K562 (cell line): Measurements from ENCODE around the gene CPLX1. TPM values are rescaled to one million over a fixed set of nuclear protein-coding genes. Genes with fewer than 3 reads are reported as not detected.
A peak's percentile ranks its signal among the peaks of the same experiment; 100 is the strongest.

Experiments
- ATAC-seq: fragments of 200-7000 bp; cut with Tn5 transposase; 3 replicates; pipeline ENCODE4 v1.9.1; 2020; ENCODE audit warnings: moderate library complexity
- BruUV-seq: library from RNA; stranded (reverse); fragments of 400-500 nt; replicated peaks from 2 replicates; lab custom pipeline; 2021; lab: Mats Ljungman, UMichigan
- CTCF ChIA-PET: fragments of 300-600 bp; formaldehyde crosslinking; extraction: SDS; loops from one replicate; lab custom pipeline; 2021; ENCODE audit warnings: low intra/inter-chr PET ratio; lab: Yijun Ruan, JAX
- POLR2A ChIA-PET: fragments of 300-600, 350-650 bp; sonication (Branson Sonifier 250); formaldehyde crosslinking; extraction: SDS; loops from one replicate; lab custom pipeline; 2021; ENCODE audit warnings: antibody characterized with exemption, inconsistent platforms; lab: Yijun Ruan, JAX
- DNase-seq, 4 experiments: peaks; one replicate each; pipeline versions ENCODE4 v3.0.0 to v3.0.0-alpha.2; 2011 to 2018; ENCODE audit warnings: low spot score in 3 of 4, mixed read lengths in 3 of 4; ENCODE audit errors: extremely low read depth in 1 of 4
- FAIRE-seq: peaks from 2 replicates; lab custom pipeline; 2011; peaks lifted over from hg19 to GRCh38; lab: Jason Lieb, UNC
- H2AFZ ChIP-seq: 2 replicates; pipeline ENCODE4 v1.6.0; 2011; ENCODE audit warnings: low read depth, low read length, control low read depth, inconsistent platforms
- H3K27ac ChIP-seq: fragments of 200-600 bp; 3 replicates; pipeline ENCODE4 v1.8.0; 2011; ENCODE audit warnings: low read depth, mild to moderate bottlenecking, control low read depth, inconsistent platforms, low read length, moderate library complexity, mixed read lengths; ENCODE audit errors: extremely low read depth
- H3K27me3 ChIP-seq, 2 experiments: fragments of 300-600 bp in 1 of 2; 2 replicates in 1 of 2; 3 replicates in 1 of 2; pipeline versions ENCODE4 v1.6.0 to v1.8.0; 2011; ENCODE audit warnings: inconsistent platforms in 2 of 2, low read length in 2 of 2, mild to moderate bottlenecking in 1 of 2, mixed read lengths in 1 of 2, moderate library complexity in 1 of 2; ENCODE audit not compliant: control insufficient read depth in 2 of 2, insufficient read depth in 2 of 2
- H3K36me3 ChIP-seq: fragments of 300-600 bp; 3 replicates; pipeline ENCODE4 v1.8.0; 2011; ENCODE audit warnings: mild to moderate bottlenecking, low read length, inconsistent platforms; ENCODE audit not compliant: control insufficient read depth, insufficient read depth
- H3K4me1 ChIP-seq, 2 experiments: fragments of 200-600 bp in 1 of 2; replicated peaks in 1 of 2; 2 replicates in 1 of 2; 3 replicates in 1 of 2; pipeline versions ENCODE4 v1.5.1 to v1.8.0; 2011; ENCODE audit warnings: inconsistent platforms in 2 of 2, low read length in 2 of 2, mild to moderate bottlenecking in 1 of 2, mixed read lengths in 1 of 2, moderate library complexity in 1 of 2; ENCODE audit not compliant: control insufficient read depth in 2 of 2, insufficient read depth in 2 of 2
- H3K4me2 ChIP-seq: 2 replicates; pipeline ENCODE4 v1.6.1; 2011; ENCODE audit warnings: low read length, control low read depth, inconsistent platforms, mixed read lengths; ENCODE audit not compliant: insufficient read depth
- H3K4me3 ChIP-seq: fragments of 200-600 bp; sonication (generic), shearing (Covaris generic); 2 replicates; pipeline ENCODE4 v1.5.1; 2016; ENCODE audit warnings: control low read depth, inconsistent platforms
- H3K79me2 ChIP-seq: fragments of 200-600 bp; 3 replicates; pipeline ENCODE4 v1.8.0; 2011; ENCODE audit warnings: low read length, inconsistent platforms; ENCODE audit not compliant: control insufficient read depth, insufficient read depth
- H3K9ac ChIP-seq, 2 experiments: 2 replicates each; pipeline versions ENCODE4 v1.6.0 to v1.6.1; 2011; ENCODE audit warnings: low read depth in 2 of 2, low read length in 2 of 2, control low read depth in 1 of 2, inconsistent platforms in 1 of 2, mild to moderate bottlenecking in 1 of 2, mixed read lengths in 1 of 2; ENCODE audit not compliant: insufficient read depth in 1 of 2
- H3K9me1 ChIP-seq: one replicate; pipeline ENCODE4 v1.6.0; 2011; ENCODE audit warnings: inconsistent platforms, mild to moderate bottlenecking, low read length, moderate library complexity; ENCODE audit not compliant: control insufficient read depth, insufficient read depth
- H3K9me3 ChIP-seq: replicated peaks from 2 replicates; pipeline ENCODE4 v1.5.1; 2011; ENCODE audit warnings: low read depth, low read length, inconsistent platforms; ENCODE audit not compliant: control insufficient read depth, insufficient read depth
- H4K20me1 ChIP-seq: replicated peaks from 2 replicates; pipeline ENCODE4 v1.6.1; 2011; ENCODE audit warnings: low read length, inconsistent platforms, mixed read lengths; ENCODE audit not compliant: control insufficient read depth, insufficient read depth
- CCNT2 ChIP-seq: IDR thresholded peaks from 2 replicates; pipeline ENCODE4 v1.6.1; 2011; ENCODE audit warnings: borderline replicate concordance, low read depth, mild to moderate bottlenecking, moderate library complexity, mixed read lengths, low read length; ENCODE audit not compliant: insufficient read length; ENCODE audit errors: extremely low read depth
- FIP1L1 ChIP-seq: fragments of 200-400 bp; formaldehyde crosslinking; IDR thresholded peaks from 2 replicates; pipeline ENCODE4 v1.6.1; 2018; ENCODE audit warnings: mild to moderate bottlenecking, low read depth, low read length; ENCODE audit not compliant: poor library complexity, severe bottlenecking
- HDAC2 ChIP-seq: fragments of 450-650 bp; IDR thresholded peaks from 2 replicates; pipeline ENCODE4 v1.6.1; 2016; ENCODE audit warnings: mild to moderate bottlenecking
- HIVEP1 ChIP-seq: fragments of 250-450 bp; sonication (Bioruptor Pico); IDR thresholded peaks from 2 replicates; pipeline ENCODE4 v1.4.0; 2020; ENCODE audit warnings: mild to moderate bottlenecking
- HMG20B ChIP-seq: fragments of 250-450 bp; sonication (Bioruptor Pico); IDR thresholded peaks from 2 replicates; pipeline ENCODE4 v1.5.0; 2021; ENCODE audit warnings: mild to moderate bottlenecking
- HOXB6 ChIP-seq: fragments of 250-450 bp; sonication (Bioruptor Pico); IDR thresholded peaks from 2 replicates; pipeline ENCODE4 v1.5.1; 2022; ENCODE audit warnings: mild to moderate bottlenecking, borderline replicate concordance
- MTF1 ChIP-seq: fragments of 250-450 bp; sonication (Bioruptor Pico); IDR thresholded peaks from 2 replicates; pipeline ENCODE4 v1.9.0; 2021; ENCODE audit warnings: moderate library complexity, mild to moderate bottlenecking, inconsistent platforms, borderline replicate concordance
- POLR2G ChIP-seq: fragments of 200-400 bp; formaldehyde crosslinking; IDR thresholded peaks from 2 replicates; pipeline ENCODE4 v1.6.1; 2017; ENCODE audit warnings: low read depth, mild to moderate bottlenecking, antibody characterized with exemption, low read length, moderate library complexity
- RB1 ChIP-seq: fragments of 450-650 bp; IDR thresholded peaks from 2 replicates; pipeline ENCODE4 v1.6.1; 2017; ENCODE audit warnings: low read depth, mild to moderate bottlenecking
- STAG1 ChIP-seq: sonication (generic); formaldehyde crosslinking; IDR thresholded peaks from 2 replicates; pipeline ENCODE4 v1.5.0; 2020; ENCODE audit warnings: missing genetic modification reagents, borderline replicate concordance
- TBL1XR1 ChIP-seq, 2 experiments: IDR thresholded peaks; 2 replicates each; pipeline ENCODE4 v1.6.1; 2012; ENCODE audit warnings: improper control_type of control experiment in 2 of 2, low read length in 2 of 2, mild to moderate bottlenecking in 1 of 2
- ZBED1 ChIP-seq: IDR thresholded peaks from 2 replicates; pipeline ENCODE4 v1.6.1; 2014
- ZNF197 ChIP-seq: fragments of 200-800 bp; sonication (Bioruptor generic); IDR thresholded peaks from 2 replicates; pipeline ENCODE4 v1.6.1; 2016; ENCODE audit warnings: low read depth, missing genetic modification characterization, missing compliant biosample characterization
- ZNF239 ChIP-seq: fragments of 250-450 bp; sonication (Bioruptor Pico); IDR thresholded peaks from 2 replicates; pipeline ENCODE4 v1.4.0; 2020; ENCODE audit warnings: mild to moderate bottlenecking
- WGBS: fragments of 100-300 bp; shearing (Covaris generic); methylation state at CpG from one replicate; pipeline ENCODE4 v1.1.6; 2016; ENCODE audit warnings: low coverage, mixed read lengths; ENCODE audit not compliant: insufficient coverage; ENCODE audit errors: missing lambda C conversion rate; 5-methylcytosine and 5-hydroxymethylcytosine counted together
- in situ Hi-C: fragments of 300-500 bp; cut with MboI; formaldehyde crosslinking; loops from 4 replicates; pipeline ENCODE4 v1.15.0; 2018; ENCODE audit warnings: inconsistent platforms, mixed read lengths
- intact Hi-C: fragments of 100-400 bp; cut with micrococcal nuclease; formaldehyde crosslinking; loops from 2 replicates; pipeline ENCODE4 v1.14.2; 2022
- polyA plus RNA-seq, 8 experiments: library from polyadenylated mRNA; depleted of rRNA in 4 of 8; stranded (reverse) in 5 of 8; unstranded in 3 of 8; fragments of >200 nt; fragmentation: Nextera tagmentation in 2 of 8; fragmentation: Illumina TruSeq in 1 of 8; extraction: Ambion mirVana in 2 of 8; extraction: Trizol in 1 of 8; gene quantifications; 2 replicates each; pipeline versions ENCODE4 v1.2.1 to v1.2.3, GENCODE V29; 2011 to 2014; ENCODE audit warnings: inconsistent platforms in 1 of 8, missing spikeins in 1 of 8
- total RNA-seq, 7 experiments: library from RNA; depleted of rRNA in 6 of 7; stranded (reverse); fragments of >200 nt in 6 of 7; fragmentation: Illumina TruSeq in 2 of 7; extraction: Trizol in 2 of 7; gene quantifications; 2 replicates each; pipeline versions ENCODE4 v1.2.1 to v1.2.3, GENCODE V29; 2011 to 2021; ENCODE audit warnings: low replicate concordance in 1 of 7
- TF ChIP-seq, protein P1 (sequence below): sonication (generic); formaldehyde crosslinking; IDR thresholded peaks from 2 replicates; pipeline ENCODE4 v1.8.1; 2023; ENCODE audit warnings: mild to moderate bottlenecking, missing genetic modification reagents
- TF ChIP-seq, protein P2 (sequence below), 3 experiments: IDR thresholded peaks in 2 of 3; conservative IDR thresholded peaks in 1 of 3; 2 replicates each; pipeline ENCODE4 v1.5.1; 2011 to 2012; ENCODE audit warnings: low read length in 3 of 3, mild to moderate bottlenecking in 3 of 3, control low read depth in 2 of 3, improper control_type of control experiment in 1 of 3, inconsistent platforms in 1 of 3, low read depth in 1 of 3, mixed read lengths in 1 of 3, moderate library complexity in 1 of 3; ENCODE audit not compliant: insufficient read depth in 2 of 3
- TF ChIP-seq, protein P3 (sequence below), 2 experiments: fragments of 450-650 bp; IDR thresholded peaks; 2 replicates each; pipeline ENCODE4 v1.6.1; 2016

The CPLX1 gene
- total and polyA plus RNA-seq, 9 of the 15 experiments (the other 6 are each of a cell fraction or from before 2014, with no cell fraction given) = 0.03 to 3.3 (median 0.17) TPM; not detected in 2

DNA sequence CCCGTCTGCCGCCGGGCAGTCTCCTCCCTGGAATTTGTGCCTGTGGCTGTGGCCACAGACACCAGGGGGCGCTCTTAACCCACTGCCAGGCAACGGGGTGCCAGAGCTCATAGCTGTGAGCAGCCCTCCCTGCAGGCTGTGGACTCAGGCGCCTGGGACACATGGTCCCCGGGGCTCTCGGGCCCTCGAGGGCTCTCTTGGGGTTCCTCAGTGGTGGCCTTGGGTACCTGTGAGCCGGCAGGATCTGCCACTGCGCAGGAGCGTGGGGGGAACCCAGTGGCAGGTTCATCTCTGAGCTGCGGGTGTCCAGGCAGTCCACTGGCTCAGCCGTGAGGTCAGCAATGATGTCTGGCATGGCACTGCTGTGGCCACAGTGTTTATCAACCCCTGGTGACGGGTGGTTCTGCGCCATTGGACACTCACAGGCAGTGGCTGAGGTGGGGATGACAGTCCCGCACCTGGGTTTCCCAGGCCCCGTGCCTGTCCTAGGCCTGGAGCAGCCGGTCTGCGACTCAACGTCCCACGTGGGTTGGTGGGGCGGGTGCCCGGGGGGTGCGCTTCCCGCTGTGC is 83.1 kb downstream of the CPLX1 start:
- peaks cover 3% of the 10 kb centered on the region; the same call in 1 of the 2 replicates for H4K20me1 ChIP-seq
- no peaks in the 10 kb centered on the region for H3K9me1 ChIP-seq
- H3K4me1 ChIP-seq = peaks cover 0 to 25% of the 10 kb centered on the region in 2 experiments; a peak in 2 of 5 replicates
- in situ Hi-C loops = no loop called here
- peaks cover 40% of the 10 kb centered on the region; the same call in 2 of the 3 replicates for H3K36me3 ChIP-seq
- H3K27ac ChIP-seq = no peak overlapping the region
- H3K9ac ChIP-seq = no peak overlapping the region
- peak; percentile 75 to 77 (median 76) for DNase-seq
- no peak overlapping the region for H2AFZ ChIP-seq
- H3K79me2 ChIP-seq = no peaks in the 10 kb centered on the region; the same call in 2 of the 3 replicates
- WGBS = 73% methylated on average over 23 of the region's 26 CpGs
- no peaks in the 10 kb centered on the region for H3K27me3 ChIP-seq
- intact Hi-C loops = loop anchor here (5.0 kb wide), 1 partner anchor 244 kb away; the partner anchor contains the start of gene IDUA
- no peaks in the 10 kb centered on the region for H3K9me3 ChIP-seq
- ChIA-PET CTCF (interaction anchor here (0.6 to 1.4 kb wide), 4 partner anchors 138 to 245 kb away, joined by 3 to 5 read pairs (median 3); partner anchors contain the start of gene IDUA), POLR2A (interaction anchor here (0.7 to 1.0 kb wide), 2 partner anchors 9 to 706 kb away, joined by 3 read pairs; no protein-coding TSS in a partner anchor)
- peak; percentile 99 for ATAC-seq
- H3K4me2 ChIP-seq = no peak overlapping the region
- no peak overlapping the region for H3K4me3 ChIP-seq
- peak; percentile 72 for FAIRE-seq
- BruUV-seq = no TSS peak
- TF ChIP-seq, protein P1, sequence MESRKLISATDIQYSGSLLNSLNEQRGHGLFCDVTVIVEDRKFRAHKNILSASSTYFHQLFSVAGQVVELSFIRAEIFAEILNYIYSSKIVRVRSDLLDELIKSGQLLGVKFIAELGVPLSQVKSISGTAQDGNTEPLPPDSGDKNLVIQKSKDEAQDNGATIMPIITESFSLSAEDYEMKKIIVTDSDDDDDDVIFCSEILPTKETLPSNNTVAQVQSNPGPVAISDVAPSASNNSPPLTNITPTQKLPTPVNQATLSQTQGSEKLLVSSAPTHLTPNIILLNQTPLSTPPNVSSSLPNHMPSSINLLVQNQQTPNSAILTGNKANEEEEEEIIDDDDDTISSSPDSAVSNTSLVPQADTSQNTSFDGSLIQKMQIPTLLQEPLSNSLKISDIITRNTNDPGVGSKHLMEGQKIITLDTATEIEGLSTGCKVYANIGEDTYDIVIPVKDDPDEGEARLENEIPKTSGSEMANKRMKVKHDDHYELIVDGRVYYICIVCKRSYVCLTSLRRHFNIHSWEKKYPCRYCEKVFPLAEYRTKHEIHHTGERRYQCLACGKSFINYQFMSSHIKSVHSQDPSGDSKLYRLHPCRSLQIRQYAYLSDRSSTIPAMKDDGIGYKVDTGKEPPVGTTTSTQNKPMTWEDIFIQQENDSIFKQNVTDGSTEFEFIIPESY (CRISPR knock-in tag) = 0 out of 2 replicates have a peak, but pooled peaks have one; percentile 48
- TF ChIP-seq, protein P2, sequence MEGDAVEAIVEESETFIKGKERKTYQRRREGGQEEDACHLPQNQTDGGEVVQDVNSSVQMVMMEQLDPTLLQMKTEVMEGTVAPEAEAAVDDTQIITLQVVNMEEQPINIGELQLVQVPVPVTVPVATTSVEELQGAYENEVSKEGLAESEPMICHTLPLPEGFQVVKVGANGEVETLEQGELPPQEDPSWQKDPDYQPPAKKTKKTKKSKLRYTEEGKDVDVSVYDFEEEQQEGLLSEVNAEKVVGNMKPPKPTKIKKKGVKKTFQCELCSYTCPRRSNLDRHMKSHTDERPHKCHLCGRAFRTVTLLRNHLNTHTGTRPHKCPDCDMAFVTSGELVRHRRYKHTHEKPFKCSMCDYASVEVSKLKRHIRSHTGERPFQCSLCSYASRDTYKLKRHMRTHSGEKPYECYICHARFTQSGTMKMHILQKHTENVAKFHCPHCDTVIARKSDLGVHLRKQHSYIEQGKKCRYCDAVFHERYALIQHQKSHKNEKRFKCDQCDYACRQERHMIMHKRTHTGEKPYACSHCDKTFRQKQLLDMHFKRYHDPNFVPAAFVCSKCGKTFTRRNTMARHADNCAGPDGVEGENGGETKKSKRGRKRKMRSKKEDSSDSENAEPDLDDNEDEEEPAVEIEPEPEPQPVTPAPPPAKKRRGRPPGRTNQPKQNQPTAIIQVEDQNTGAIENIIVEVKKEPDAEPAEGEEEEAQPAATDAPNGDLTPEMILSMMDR (IDR thresholded peaks at IDR 0.05 in 2 of 3, conservative IDR thresholded peaks at IDR 0.05 in 1 of 3; ENCODE audit: insufficient read depth in 2 of 3, low read depth in 1 of 3, low read length in 3 of 3) = peak; percentile 86 to 92 (median 86)
- TF ChIP-seq CCNT2 (peak; percentile 21), POLR2G (peak; percentile 66), RB1 (peak; percentile 63; the same call in 1 of the 2 replicates), HMG20B (CRISPR knock-in tag) (no peak), ZNF197 (CRISPR knock-in tag) (no peak), HDAC2 (no peak), STAG1 (peak; percentile 69), HIVEP1 (CRISPR knock-in tag) (no peak), ZNF239 (CRISPR knock-in tag) (no peak), HOXB6 (CRISPR knock-in tag) (no peak), ZBED1 (no peak), MTF1 (CRISPR knock-in tag) (no peak), FIP1L1 (peak; percentile 23), TBL1XR1 (IDR thresholded peaks at IDR 0.05; ENCODE audit: low read length in 2 of 2) (no peak)
- TF ChIP-seq, protein P3, sequence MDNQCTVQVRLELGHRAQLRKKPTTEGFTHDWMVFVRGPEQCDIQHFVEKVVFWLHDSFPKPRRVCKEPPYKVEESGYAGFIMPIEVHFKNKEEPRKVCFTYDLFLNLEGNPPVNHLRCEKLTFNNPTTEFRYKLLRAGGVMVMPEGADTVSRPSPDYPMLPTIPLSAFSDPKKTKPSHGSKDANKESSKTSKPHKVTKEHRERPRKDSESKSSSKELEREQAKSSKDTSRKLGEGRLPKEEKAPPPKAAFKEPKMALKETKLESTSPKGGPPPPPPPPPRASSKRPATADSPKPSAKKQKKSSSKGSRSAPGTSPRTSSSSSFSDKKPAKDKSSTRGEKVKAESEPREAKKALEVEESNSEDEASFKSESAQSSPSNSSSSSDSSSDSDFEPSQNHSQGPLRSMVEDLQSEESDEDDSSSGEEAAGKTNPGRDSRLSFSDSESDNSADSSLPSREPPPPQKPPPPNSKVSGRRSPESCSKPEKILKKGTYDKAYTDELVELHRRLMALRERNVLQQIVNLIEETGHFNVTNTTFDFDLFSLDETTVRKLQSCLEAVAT (IDR thresholded peaks at IDR 0.05) = no peak
